Activated T-cell treated with anti-CD3 and anti-CD28 coated beads for 4 hours (primary cell): Measurements from ENCODE around the gene TYMP.
A peak's percentile ranks its signal among the peaks of the same experiment; 100 is the strongest.
"Not testable (repeated sequence)": the region's sequence is repeated elsewhere in the genome, so short reads cannot be mapped to it uniquely, and the experiment has no call there.

ENCODE experiments used
- DNase-seq: peaks from one replicate; pipeline ENCODE4 v3.0.0-alpha.2; 2020

TYMP gene

GRCh38 chr22:50562523-50563412 is 33.0 kb upstream of the TYMP start, which contains the start of gene SYCE3:
SYCE3 (minus strand) TSS chr22:50562919; CDS start chr22:50556405, 6,514 bp downstream.
- peak; percentile 96 for DNase-seq

GRCh38 chr22:50561401-50562358 is 31.9 kb upstream of the TYMP start:
- no peak for DNase-seq

- DNase-seq: no peak
Measured at GRCh38 chr22:50560034-50560433, 30.2 kb upstream of the TYMP start.

- no peak for DNase-seq
Measured at GRCh38 chr22:50556703-50557102, 26.9 kb upstream of the TYMP start.

GRCh38 chr22:50553310-50553709 is 23.5 kb upstream of the TYMP start:
- DNase-seq: no peak

GRCh38 chr22:50551160-50551752 is 21.4 kb upstream of the TYMP start:
- DNase-seq: no peak

- no peak for DNase-seq
Measured at GRCh38 chr22:50550395-50550794, 20.6 kb upstream of the TYMP start.

GRCh38 chr22:50548921-50549790 is 19.3 kb upstream of the TYMP start:
- no peak for DNase-seq

GRCh38 chr22:50548040-50548920 is 18.5 kb upstream of the TYMP start:
- DNase-seq: no peak

GRCh38 chr22:50547263-50547985 is 17.6 kb upstream of the TYMP start:
- DNase-seq: no peak

GRCh38 chr22:50546326-50547262 is 16.8 kb upstream of the TYMP start:
- DNase-seq: no peak

GRCh38 chr22:50545522-50546325 is 15.9 kb upstream of the TYMP start, which contains the start of gene KLHDC7B:
KLHDC7B (plus strand) TSS chr22:50545899; CDS start chr22:50546244, 345 bp downstream.
- no peak for DNase-seq

- DNase-seq: no peak
Measured at GRCh38 chr22:50544746-50545253, 15.0 kb upstream of the TYMP start.

- peak; percentile 80 for DNase-seq
Measured at GRCh38 chr22:50544078-50544745, 14.4 kb upstream of the TYMP start.

- DNase-seq: no peak
Measured at GRCh38 chr22:50542416-50542927, 12.7 kb upstream of the TYMP start.

- not testable (repeated sequence) for DNase-seq
Measured at GRCh38 chr22:50541667-50542026, 11.8 kb upstream of the TYMP start.

GRCh38 chr22:50540381-50540780 is 10.6 kb upstream of the TYMP start:
- no peak for DNase-seq
